ENCODE results near the gene MYLK.
A peak's percentile ranks its signal among the peaks of the same experiment; 100 is the strongest.
"Not testable (repeated sequence)": the region's sequence is repeated elsewhere in the genome, so short reads cannot be mapped to it uniquely, and the experiment has no call there.

Gene MYLK

GRCh38 chr3:123609063-123609462 lies 275.1 kb downstream of the MYLK start:
- DNase-seq (ENCODE audit: low read depth in 2 of 2): peak in 1 of 2 donors; percentile 32
- TF ChIP-seq CTCF (IDR thresholded peaks at IDR 0.05; ENCODE audit: low read depth, low read length): no peak
- H3K4me3 ChIP-seq (replicated peaks in 1 of 2; ENCODE audit: low read depth in 2 of 2, low read length in 2 of 2): no peak overlapping the region

- H3K4me3 ChIP-seq (replicated peaks in 1 of 2; ENCODE audit: low read depth in 2 of 2, low read length in 2 of 2): no peak overlapping the region
Observed at GRCh38 chr3:123608263-123608937, 275.7 kb downstream of the MYLK start.

DNA sequence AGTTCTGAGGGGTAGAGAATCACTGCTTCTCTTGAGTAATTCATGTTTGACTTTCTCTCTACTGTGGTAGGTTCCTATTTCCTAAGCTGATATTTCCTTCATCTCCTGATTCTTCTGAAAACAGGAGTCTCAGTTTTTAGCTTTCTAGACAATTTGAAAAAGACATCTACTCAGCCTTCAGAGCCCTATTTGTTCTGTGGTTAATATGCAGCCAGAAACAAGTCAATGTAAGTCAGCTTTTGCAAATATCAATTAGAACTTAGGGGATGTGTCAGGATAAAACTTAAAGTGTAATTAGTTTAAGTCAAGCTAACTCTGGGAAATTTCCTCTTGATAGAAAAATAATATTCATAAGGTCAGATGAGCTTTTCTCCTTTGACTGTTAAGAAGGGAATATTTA lies 277.6 kb downstream of the MYLK start:
- no peak for DNase-seq (ENCODE audit: low read depth in 2 of 2)
- TF ChIP-seq CTCF (IDR thresholded peaks at IDR 0.05; ENCODE audit: low read depth, low read length): no peak
- no peak overlapping the region for H3K4me3 ChIP-seq (replicated peaks in 1 of 2; ENCODE audit: low read depth in 2 of 2, low read length in 2 of 2)

More at GRCh38 chr3:123608263-123608937, 275.7 kb downstream of the MYLK start:
- TF ChIP-seq CTCF (IDR thresholded peaks at IDR 0.05; ENCODE audit: low read depth, low read length): no peak
- no peak for DNase-seq (ENCODE audit: low read depth in 2 of 2)

GRCh38 chr3:123605789-123606234 lies 278.3 kb downstream of the MYLK start:
- DNase-seq (ENCODE audit: low read depth in 2 of 2): peak in 1 of 2 donors; percentile 42
- TF ChIP-seq CTCF (IDR thresholded peaks at IDR 0.05; ENCODE audit: low read depth, low read length): no peak
- no peak overlapping the region for H3K4me3 ChIP-seq (replicated peaks in 1 of 2; ENCODE audit: low read depth in 2 of 2, low read length in 2 of 2)

DNA sequence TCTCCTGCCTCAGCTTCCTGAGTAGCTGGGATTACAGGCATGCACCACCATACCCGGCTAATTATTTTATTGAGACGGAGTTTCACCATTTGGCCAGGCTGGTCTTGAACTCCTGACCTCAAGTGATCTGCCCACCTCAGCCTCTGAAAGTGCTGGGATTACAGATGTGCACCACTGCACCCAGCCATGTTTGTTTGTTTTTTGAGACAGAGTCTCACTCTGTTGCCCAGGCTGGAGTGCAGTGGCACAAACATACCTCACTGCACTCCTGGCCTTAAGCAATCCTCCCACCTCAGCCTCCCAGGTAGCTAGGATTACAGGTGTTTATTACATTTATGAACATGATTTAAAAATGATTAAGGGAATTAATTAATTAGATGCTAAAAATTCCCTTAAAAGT lies 281.0 kb downstream of the MYLK start:
- H3K4me3 ChIP-seq (replicated peaks in 1 of 2; ENCODE audit: low read depth in 2 of 2, low read length in 2 of 2); DNase-seq (ENCODE audit: low read depth in 2 of 2): not testable (repeated sequence)

DNA sequence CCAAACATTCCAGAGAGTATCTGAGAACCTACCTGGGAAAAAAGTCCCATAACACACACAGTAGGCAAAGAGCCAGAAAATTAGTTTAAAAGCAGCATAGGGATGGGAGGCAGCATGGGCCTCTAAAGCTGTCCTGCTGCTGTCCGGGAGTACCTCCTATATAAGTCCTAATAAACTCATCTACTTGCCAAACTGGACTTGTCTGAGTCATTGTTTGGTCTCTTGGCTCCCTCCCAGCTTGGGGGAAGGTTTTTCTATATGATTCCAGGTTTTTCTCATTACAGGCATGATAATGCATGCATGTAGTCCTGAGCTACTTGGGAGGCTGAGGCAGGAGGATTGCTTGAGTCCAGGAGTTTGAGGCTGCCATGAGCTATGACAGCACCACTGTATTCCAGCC lies 281.8 kb downstream of the MYLK start:
- DNase-seq (ENCODE audit: low read depth in 2 of 2): peak; percentile 83 to 90
- H3K4me3 ChIP-seq (replicated peaks in 1 of 2; ENCODE audit: low read depth in 2 of 2, low read length in 2 of 2): no peak overlapping the region
- no peak for TF ChIP-seq CTCF (IDR thresholded peaks at IDR 0.05; ENCODE audit: low read depth, low read length)

DNA sequence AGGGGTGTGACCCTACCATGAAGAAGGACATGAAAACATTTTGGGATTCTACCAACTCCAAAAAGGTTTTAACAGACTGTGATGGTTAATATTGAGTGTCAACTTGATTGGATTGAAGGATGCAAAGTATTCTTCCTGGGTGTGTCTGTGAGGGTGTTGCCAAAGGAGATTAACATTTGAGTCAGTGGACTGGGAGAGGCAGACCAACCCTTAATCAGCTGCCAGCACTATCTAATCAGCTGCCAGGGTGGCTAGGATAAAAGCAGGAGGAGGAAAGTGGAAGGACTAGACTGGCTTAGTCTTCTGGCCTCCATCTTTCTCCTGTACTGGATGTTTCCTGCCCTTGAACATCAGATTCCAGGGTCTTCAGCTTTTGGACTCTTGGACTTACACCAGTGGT lies 283.3 kb downstream of the MYLK start:
- H3K4me3 ChIP-seq (replicated peaks in 1 of 2; ENCODE audit: low read depth in 2 of 2, low read length in 2 of 2); DNase-seq (ENCODE audit: low read depth in 2 of 2): not testable (repeated sequence)

- no peak for DNase-seq (ENCODE audit: low read depth in 2 of 2)
- TF ChIP-seq CTCF (IDR thresholded peaks at IDR 0.05; ENCODE audit: low read depth, low read length): no peak
Observed at GRCh38 chr3:123597561-123597960, 286.6 kb downstream of the MYLK start.

More at GRCh38 chr3:123597561-123597960, 286.6 kb downstream of the MYLK start:
- H3K4me3 ChIP-seq (replicated peaks in 1 of 2; ENCODE audit: low read depth in 2 of 2, low read length in 2 of 2): no peak overlapping the region

All from cardiac fibroblast (primary cell).